Endothelial cell of umbilical vein (primary cell): Measurements from ENCODE around the gene ZNF106.

Source experiments
- CTCF ChIP-seq, 2 donors: IDR thresholded peaks; 1 replicate in 1 of 2; 2 replicates in 1 of 2; pipeline ENCODE4 v1.5.1; 2011; ENCODE audit warnings: low read length in 2 of 2, mild to moderate bottlenecking in 2 of 2, moderate library complexity in 2 of 2, control low read depth in 1 of 2, inconsistent platforms in 1 of 2, low read depth in 1 of 2; ENCODE audit not compliant: insufficient read depth in 1 of 2; ENCODE audit errors: extremely low read depth in 1 of 2
- EZH2 ChIP-seq: IDR thresholded peaks from 2 replicates; pipeline ENCODE4 v1.6.1; 2012; ENCODE audit warnings: borderline replicate concordance, low read depth, mild to moderate bottlenecking, moderate library complexity, low read length, inconsistent platforms; ENCODE audit not compliant: severe bottlenecking
- POLR2A ChIP-seq: IDR thresholded peaks from 2 replicates; pipeline ENCODE4 v1.6.1; 2012; ENCODE audit warnings: low read depth, mild to moderate bottlenecking, control low read depth, low read length

- TF ChIP-seq POLR2A (no peak), EZH2 (no peak), CTCF (IDR thresholded peaks at IDR 0.05; ENCODE audit: extremely low read depth in 1 of 2, insufficient read depth in 1 of 2, low read depth in 1 of 2, low read length in 2 of 2) (no peak)
Observed at GRCh38 chr15:42368096-42368495, 122.8 kb downstream of the ZNF106 start.
